ENCODE results near the gene NTRK3. TPM values are rescaled to one million over a fixed set of nuclear protein-coding genes. Genes with fewer than 3 reads are reported as not detected.

Gene NTRK3
- polyA plus RNA-seq, 1 donor from 2014 or later: not detected

DNA sequence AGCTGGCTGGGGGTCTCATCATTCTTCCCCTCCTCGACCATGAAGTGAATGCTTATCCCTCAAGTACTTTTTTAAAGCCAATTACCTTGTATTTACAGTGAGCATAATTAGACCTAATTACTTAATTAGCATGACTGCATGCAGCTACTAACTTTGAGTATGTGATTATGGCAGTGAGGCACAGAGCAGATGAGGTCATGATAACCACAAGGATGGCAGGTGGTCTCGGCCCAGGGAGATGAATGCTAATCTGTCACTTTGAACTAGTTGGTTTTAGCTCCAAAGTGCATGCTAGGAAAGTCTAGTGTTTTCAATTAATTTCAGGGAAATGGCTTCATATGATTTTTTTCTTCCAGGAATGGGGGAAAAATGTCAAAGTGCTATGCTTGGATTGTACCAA lies 233.8 kb downstream of the NTRK3 start:
- no peaks in the 10 kb centered on the region for H3K4me1 Mint-ChIP-seq
- peaks cover 2% of the 10 kb centered on the region for H3K27me3 Mint-ChIP-seq
- H3K9me3 Mint-ChIP-seq: peaks cover 4 to 7% (median 4%) of the 10 kb centered on the region in 3 donors
- H3K4me3 Mint-ChIP-seq: no peak overlapping the region
- H3K27ac Mint-ChIP-seq: no peak overlapping the region
- no peaks in the 10 kb centered on the region for H3K36me3 Mint-ChIP-seq

DNA sequence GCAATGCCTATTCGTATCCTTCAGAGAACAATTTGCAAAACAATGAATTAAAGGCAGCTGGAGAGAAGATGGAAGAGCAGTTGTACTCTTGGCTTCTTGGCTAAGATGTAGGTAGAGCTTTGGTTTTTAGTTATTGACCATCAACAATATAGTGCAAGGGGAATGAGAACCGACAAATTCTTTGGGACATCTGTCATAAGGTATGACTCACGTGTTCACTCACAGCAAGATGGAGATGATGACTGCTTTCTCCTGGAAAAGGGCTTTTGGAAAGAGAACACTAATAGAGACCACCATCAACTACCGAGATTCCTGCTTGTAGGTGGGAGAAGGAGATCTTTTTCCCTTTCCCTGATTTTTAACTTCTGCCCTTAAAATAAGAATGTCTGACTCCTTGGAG lies 234.9 kb downstream of the NTRK3 start:
- Mint-ChIP-seq H3K9me3 (peaks cover 0 to 4% (median 4%) of the 10 kb centered on the region in 3 donors), H3K36me3 (no peaks in the 10 kb centered on the region), H3K27ac (no peak overlapping the region), H3K27me3 (peaks cover 2% of the 10 kb centered on the region), H3K4me1 (no peaks in the 10 kb centered on the region), H3K4me3 (no peak overlapping the region)

DNA sequence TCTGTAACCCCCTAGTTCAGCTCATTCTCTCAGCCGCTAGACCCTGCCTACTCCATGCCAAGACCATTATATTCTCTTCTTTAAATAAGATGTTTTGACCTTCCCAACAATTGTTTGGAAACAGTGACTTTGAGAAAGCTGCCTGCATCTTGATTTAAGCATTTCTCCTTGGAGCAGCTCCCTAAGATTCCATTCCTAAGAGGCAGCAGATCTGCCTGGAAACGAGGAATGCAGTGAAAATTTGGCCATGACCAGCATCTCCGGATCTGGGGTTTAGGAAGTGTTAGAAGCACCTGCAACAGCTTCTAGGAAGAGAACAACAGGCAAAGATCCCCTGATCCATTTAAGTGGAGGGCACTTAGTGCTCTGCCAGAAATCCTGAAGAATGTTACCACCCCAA lies 235.7 kb downstream of the NTRK3 start:
- Mint-ChIP-seq H3K9me3 (peaks cover 0 to 4% (median 2%) of the 10 kb centered on the region in 3 donors), H3K27ac (no peak overlapping the region), H3K4me1 (no peaks in the 10 kb centered on the region), H3K4me3 (no peak overlapping the region), H3K36me3 (no peaks in the 10 kb centered on the region), H3K27me3 (peaks cover 2% of the 10 kb centered on the region)

DNA sequence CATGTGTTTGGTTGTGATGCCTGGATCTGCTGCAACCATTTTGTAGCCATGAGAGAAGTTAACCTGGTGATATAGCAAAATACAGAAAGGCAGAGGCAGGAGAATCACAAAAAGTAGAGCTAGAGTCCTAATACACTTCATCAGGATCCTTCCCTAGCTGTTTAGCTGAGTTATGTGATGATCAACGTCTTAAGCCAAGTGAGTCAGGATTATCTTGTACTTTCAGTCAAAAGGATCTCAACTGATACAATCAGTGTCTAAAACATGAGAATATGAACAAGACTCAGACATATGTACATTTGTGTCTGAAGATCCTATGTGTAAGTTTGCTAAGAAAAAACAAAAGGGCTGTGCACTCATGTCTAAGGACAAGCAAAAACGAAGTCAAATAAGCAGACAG lies 236.9 kb downstream of the NTRK3 start:
- Mint-ChIP-seq H3K27ac (no peak overlapping the region), H3K4me3 (no peak overlapping the region), H3K36me3 (no peaks in the 10 kb centered on the region), H3K9me3 (peaks cover 0 to 2% (median 0%) of the 10 kb centered on the region in 3 donors), H3K4me1 (no peaks in the 10 kb centered on the region), H3K27me3 (peaks cover 6% of the 10 kb centered on the region)

DNA sequence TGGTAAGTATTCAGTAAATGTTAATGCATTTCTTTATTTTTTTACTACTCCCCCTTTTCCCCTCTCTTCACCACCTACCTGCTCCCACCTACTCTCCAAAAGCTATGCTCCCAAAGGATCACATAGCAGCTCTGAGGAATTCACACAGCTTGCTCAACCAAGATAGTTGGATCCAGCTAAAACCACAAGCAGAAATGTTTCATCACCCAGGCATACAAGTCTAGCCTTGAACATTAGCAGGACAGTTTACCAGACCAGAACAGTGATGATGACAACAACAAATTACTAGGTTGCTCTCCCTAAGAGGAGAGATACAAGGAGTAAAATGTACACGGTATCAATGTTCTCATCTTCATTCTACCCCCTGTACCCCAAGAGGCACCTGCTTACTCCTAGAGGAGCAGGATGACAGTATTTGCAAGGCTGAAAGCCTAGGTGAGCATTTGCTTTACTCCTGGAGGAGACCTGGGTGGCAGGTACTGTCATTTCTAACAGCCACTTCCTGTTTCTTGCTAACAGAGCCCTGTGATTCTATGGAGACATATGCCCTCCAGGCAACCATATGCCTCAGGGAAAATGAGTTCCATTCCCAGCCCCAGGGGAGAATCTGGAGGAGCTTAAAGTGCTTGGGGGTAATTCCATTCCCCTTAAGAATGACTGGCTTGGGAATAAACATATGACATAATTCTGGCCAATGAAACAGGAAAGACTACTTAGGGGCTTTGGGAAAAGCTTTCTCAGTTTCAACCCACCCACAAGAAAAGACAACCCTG lies 237.5 kb downstream of the NTRK3 start:
- Mint-ChIP-seq H3K4me3 (no peak overlapping the region), H3K36me3 (no peaks in the 10 kb centered on the region), H3K4me1 (no peaks in the 10 kb centered on the region), H3K27me3 (peaks cover 6% of the 10 kb centered on the region), H3K9me3 (no peaks in the 10 kb centered on the region), H3K27ac (no peak overlapping the region)

DNA sequence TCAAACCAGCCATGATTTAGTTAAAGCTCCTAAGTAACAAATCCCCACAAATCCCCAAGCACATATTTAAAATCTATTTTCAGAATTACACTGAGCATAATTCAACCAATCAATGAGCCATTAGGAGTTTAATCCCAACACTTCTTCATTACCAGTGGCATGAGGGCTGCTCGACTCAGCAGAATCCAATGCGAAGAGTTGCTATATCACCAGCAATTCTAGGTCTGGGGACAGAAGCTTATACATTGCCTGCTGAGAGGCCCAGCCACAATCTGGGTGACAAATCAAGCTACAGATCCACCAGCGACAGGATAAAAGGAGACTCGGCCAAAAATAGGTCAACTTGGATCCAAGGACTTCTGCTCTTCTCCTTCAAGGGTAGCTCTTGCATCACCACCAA lies 238.8 kb downstream of the NTRK3 start:
- no peaks in the 10 kb centered on the region for H3K4me1 Mint-ChIP-seq
- no peaks in the 10 kb centered on the region for H3K36me3 Mint-ChIP-seq
- no peaks in the 10 kb centered on the region for H3K9me3 Mint-ChIP-seq
- H3K27ac Mint-ChIP-seq: no peak overlapping the region
- no peak overlapping the region for H3K4me3 Mint-ChIP-seq
- peaks cover 6% of the 10 kb centered on the region for H3K27me3 Mint-ChIP-seq

DNA sequence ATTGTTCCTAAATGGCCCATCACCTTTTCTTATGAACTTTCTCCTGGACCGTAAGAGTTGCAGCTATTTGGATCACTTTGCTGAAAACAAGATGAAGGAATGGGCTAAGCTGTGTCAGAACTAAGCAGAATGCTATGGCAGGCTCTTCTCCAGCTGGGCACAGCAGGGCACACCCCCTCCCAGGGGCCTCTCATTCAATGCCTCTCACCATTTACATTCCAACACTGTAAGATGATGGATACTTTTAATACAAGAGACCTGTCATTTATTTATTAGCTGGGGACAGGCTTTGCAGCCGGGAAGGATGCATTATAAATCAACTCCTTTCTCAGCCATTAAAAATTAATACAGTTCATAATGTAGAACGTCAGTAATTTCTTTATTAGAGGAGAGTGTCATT lies 240.1 kb downstream of the NTRK3 start:
- H3K4me1 Mint-ChIP-seq: no peaks in the 10 kb centered on the region
- H3K4me3 Mint-ChIP-seq: no peak overlapping the region
- H3K9me3 Mint-ChIP-seq: no peaks in the 10 kb centered on the region
- no peak overlapping the region for H3K27ac Mint-ChIP-seq
- H3K27me3 Mint-ChIP-seq: peaks cover 6% of the 10 kb centered on the region
- no peaks in the 10 kb centered on the region for H3K36me3 Mint-ChIP-seq

DNA sequence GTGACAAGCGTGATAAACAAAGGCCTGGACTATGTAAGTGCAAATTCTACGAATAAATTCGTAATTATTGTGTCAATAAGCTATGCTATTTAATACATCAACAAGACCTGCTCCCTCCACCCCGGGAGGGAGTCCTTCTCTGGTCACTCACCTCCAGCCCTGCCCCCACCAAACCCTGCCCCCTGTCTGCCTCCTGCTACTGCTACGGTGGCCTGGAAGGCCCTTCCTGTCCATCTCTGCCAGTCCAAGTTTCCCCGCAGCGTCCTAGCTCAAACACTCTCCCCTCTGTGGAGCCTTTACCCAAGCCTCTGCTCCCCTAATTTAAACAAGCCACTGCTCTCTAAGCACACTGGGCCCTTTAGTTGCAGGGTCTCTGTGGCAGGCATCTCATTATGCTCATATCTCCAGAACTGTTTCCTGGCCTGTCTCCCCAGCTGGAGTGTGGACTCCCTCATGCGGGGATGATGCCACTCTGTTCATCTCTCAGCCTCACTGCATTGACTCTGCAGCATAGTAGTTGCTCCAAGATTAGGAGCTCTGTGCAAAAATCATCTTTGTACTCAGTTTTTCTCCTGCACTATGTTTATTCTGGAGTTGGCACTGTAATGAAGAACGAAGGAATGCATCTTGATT lies 241.2 kb downstream of the NTRK3 start:
- H3K4me1 Mint-ChIP-seq: no peaks in the 10 kb centered on the region
- H3K9me3 Mint-ChIP-seq: no peaks in the 10 kb centered on the region
- H3K4me3 Mint-ChIP-seq: no peak overlapping the region
- H3K27me3 Mint-ChIP-seq: peaks cover 6% of the 10 kb centered on the region
- no peaks in the 10 kb centered on the region for H3K36me3 Mint-ChIP-seq
- no peak overlapping the region for H3K27ac Mint-ChIP-seq

DNA sequence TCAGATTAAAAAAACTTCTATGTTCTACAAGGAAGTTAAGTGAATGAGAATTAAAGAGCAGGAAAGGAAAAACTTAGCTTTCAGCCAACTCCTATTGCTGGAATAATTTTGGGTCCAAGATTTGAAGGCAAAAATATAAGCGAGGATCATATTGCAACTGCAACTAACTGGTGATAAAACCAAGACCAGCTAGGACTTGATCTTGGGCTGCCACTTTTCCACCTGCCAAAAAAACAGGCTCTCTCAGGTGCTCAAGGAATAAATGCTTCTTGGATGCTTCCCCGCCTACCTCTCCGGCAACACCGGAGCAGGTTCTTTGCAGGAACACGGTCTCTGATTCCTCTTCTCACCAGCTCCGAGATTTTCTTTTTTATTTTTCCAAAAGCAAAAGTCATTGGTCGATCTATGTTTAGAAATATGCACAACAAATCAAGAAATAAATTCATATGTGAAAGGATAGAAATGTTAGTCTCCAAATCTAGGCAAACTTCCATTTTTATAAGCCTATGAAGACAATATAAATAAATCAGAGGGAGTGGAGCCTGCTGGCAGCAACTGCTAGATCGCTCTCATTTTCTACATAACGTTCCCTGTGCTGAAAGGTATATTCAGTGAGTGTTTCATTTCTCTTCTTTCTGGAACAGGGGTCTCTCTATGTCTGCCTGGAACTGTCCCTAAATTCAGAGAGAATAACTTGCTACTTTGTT lies 241.9 kb downstream of the NTRK3 start:
- no peaks in the 10 kb centered on the region for H3K9me3 Mint-ChIP-seq
- no peaks in the 10 kb centered on the region for H3K36me3 Mint-ChIP-seq
- H3K27me3 Mint-ChIP-seq: peaks cover 3% of the 10 kb centered on the region
- H3K4me1 Mint-ChIP-seq: no peaks in the 10 kb centered on the region
- H3K4me3 Mint-ChIP-seq: no peak overlapping the region
- H3K27ac Mint-ChIP-seq: no peak overlapping the region

DNA sequence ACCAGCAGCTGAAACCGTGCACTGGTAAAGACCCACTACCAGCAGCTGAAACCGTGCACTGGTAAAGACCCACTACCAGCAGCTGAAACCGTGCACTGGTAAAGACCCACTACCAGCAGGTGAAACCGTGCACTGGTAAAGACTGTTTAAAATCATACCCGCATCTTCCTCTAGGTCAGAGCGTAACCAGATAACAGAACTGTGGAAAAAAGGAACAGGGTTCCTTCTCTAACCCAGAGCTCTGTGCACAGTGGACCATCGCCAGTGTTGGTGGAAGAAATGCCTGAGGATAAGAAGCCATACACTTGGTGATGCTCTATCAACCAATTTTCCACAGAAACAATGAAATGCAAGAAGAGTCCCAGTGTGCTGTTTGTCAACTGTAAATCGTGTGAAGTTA lies 243.4 kb downstream of the NTRK3 start:
- no peak overlapping the region for H3K27ac Mint-ChIP-seq
- H3K4me1 Mint-ChIP-seq: no peaks in the 10 kb centered on the region
- no peaks in the 10 kb centered on the region for H3K36me3 Mint-ChIP-seq
- peaks cover 3% of the 10 kb centered on the region for H3K27me3 Mint-ChIP-seq
- no peak overlapping the region for H3K4me3 Mint-ChIP-seq
- H3K9me3 Mint-ChIP-seq: no peaks in the 10 kb centered on the region

DNA sequence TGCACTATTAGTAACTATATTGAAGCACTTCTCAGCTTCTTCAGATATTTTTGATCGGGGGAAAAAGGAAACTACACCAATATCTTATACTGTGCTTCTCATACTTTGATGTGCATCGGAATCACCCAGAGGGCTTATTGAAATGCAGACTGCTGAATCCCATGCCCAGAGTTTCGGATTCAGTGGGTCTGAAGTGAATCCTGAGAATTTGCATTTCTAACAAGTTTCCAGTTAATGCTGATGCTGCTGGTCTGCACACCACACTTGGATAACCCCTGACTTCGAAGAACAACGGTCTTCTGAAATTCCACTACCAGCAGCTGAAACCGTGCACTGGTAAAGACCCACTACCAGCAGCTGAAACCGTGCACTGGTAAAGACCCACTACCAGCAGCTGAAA lies 243.9 kb downstream of the NTRK3 start:
- Mint-ChIP-seq H3K36me3 (no peaks in the 10 kb centered on the region), H3K27ac (no peak overlapping the region), H3K4me1 (no peaks in the 10 kb centered on the region)

DNA sequence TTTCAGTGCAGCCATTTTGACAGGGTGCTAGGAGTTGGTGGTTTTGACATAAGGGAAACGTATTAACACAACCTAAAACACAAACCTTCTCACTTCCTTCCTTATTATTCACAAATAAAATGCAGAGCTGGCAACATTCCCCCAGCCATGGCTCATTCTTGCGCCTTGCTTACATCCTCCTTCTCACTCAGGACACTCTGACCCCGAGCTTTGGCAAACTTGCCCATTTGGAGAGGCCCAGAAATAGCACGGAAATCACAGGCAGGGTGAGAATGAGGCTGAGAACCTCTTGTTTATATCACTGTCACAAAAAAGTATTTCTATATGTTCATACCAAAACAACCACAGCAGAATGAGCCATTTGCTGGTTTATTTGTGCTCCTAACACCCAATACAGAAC lies 244.3 kb downstream of the NTRK3 start:
- no peaks in the 10 kb centered on the region for H3K4me1 Mint-ChIP-seq
- H3K27me3 Mint-ChIP-seq: peaks cover 3% of the 10 kb centered on the region
- H3K36me3 Mint-ChIP-seq: no peaks in the 10 kb centered on the region
- no peak overlapping the region for H3K4me3 Mint-ChIP-seq
- no peaks in the 10 kb centered on the region for H3K9me3 Mint-ChIP-seq
- no peak overlapping the region for H3K27ac Mint-ChIP-seq

More for the DNA sequence above, 243.9 kb downstream of the NTRK3 start:
- H3K4me3 Mint-ChIP-seq: no peak overlapping the region
- H3K9me3 Mint-ChIP-seq: no peaks in the 10 kb centered on the region
- H3K27me3 Mint-ChIP-seq: peaks cover 3% of the 10 kb centered on the region

DNA sequence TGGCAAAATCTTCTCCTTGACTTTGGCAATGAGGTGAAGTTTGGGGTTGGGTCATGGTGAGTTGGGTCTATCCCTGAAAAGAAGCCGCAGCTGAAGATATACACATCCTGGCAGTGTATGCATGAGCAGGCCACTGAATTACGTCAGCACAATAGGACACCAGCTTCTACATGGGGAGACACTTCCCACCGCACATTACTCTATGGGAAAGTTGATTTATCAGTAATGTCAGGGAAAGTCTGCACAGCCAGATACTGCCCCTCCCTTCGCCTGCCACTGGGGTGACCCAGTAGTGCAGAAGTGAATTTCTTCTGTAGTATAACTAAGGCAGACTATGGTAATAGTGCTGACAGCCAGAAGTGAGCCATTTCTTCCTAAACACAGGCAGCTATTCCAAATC lies 245.0 kb downstream of the NTRK3 start:
- no peaks in the 10 kb centered on the region for H3K36me3 Mint-ChIP-seq
- no peak overlapping the region for H3K4me3 Mint-ChIP-seq
- H3K9me3 Mint-ChIP-seq: no peaks in the 10 kb centered on the region
- no peaks in the 10 kb centered on the region for H3K4me1 Mint-ChIP-seq
- no peak overlapping the region for H3K27ac Mint-ChIP-seq
- H3K27me3 Mint-ChIP-seq: peaks cover 3% of the 10 kb centered on the region

DNA sequence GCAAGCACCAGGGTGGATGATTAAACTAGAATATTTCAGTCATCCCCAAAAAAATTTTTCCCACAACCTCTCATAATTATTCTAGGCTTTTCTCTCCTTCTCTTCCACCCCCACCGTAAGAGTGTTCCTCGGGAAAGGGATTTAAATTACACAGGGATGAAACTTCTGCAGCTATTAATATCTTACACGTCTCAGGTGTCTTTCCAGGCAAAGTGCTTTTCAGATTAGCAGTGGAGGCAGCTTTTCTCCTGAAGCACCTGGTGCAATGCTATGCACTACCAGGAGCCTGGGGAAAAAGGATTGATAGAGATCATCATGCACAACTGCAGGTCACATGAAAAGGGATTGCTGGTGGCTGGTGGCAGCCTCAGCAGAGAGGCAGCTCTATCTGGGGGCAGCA lies 250.4 kb downstream of the NTRK3 start:
- no peaks in the 10 kb centered on the region for H3K27me3 Mint-ChIP-seq
- H3K9me3 Mint-ChIP-seq: peaks cover 0 to 1% (median 0%) of the 10 kb centered on the region in 3 donors
- no peak overlapping the region for H3K27ac Mint-ChIP-seq
- no peak overlapping the region for H3K4me3 Mint-ChIP-seq
- H3K4me1 Mint-ChIP-seq: no peaks in the 10 kb centered on the region
- H3K36me3 Mint-ChIP-seq: no peaks in the 10 kb centered on the region

DNA sequence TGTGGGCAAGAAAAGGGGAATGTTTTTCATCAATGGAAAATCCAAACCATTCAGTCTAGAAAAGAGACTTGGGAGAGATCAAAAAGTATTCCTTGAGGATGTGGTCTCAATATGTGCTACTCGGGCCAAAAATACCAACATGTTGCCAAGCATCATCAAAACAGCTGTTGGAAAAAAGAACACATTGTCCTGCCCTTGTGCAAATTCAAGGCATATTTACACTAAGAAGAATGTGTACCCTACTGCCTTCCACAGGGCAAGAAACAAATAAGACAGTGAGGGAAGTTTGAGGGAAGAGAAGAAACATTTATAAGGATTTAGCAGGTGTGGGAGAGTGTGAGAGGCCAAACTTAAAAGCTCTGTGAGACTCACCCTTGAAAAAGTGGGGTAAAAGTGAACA lies 252.1 kb downstream of the NTRK3 start:
- no peaks in the 10 kb centered on the region for H3K27me3 Mint-ChIP-seq
- H3K27ac Mint-ChIP-seq: no peak overlapping the region
- H3K4me1 Mint-ChIP-seq: no peaks in the 10 kb centered on the region
- peaks cover 0 to 4% (median 0%) of the 10 kb centered on the region in 3 donors for H3K9me3 Mint-ChIP-seq
- H3K4me3 Mint-ChIP-seq: no peak overlapping the region
- H3K36me3 Mint-ChIP-seq: no peaks in the 10 kb centered on the region
